ENCODE data around the gene CKMT2.

The CKMT2 gene

GRCh38 chr5:81219389-81219788 is 13.7 kb upstream of the CKMT2 start:
- no peak for DNase-seq

- DNase-seq = no peak
Measured at GRCh38 chr5:81222285-81222684, 10.8 kb upstream of the CKMT2 start.

- DNase-seq = no peak
Measured at GRCh38 chr5:81225463-81225862, 7.7 kb upstream of the CKMT2 start.

GRCh38 chr5:81226286-81226685 is 6.8 kb upstream of the CKMT2 start:
- DNase-seq = no peak

GRCh38 chr5:81226949-81227348 is 6.2 kb upstream of the CKMT2 start:
- DNase-seq = no peak

GRCh38 chr5:81228084-81228483 is 5.0 kb upstream of the CKMT2 start:
- no peak for DNase-seq

- DNase-seq = no peak
Measured at GRCh38 chr5:81230416-81230815, 2.7 kb upstream of the CKMT2 start.

GRCh38 chr5:81232464-81233079 is 550 bp upstream of the CKMT2 start:
- no peak for DNase-seq

- no peak for DNase-seq
Measured at GRCh38 chr5:81234299-81234698, 1.2 kb downstream of the CKMT2 start.

GRCh38 chr5:81234801-81235200 is 1.7 kb downstream of the CKMT2 start:
- DNase-seq = no peak

- no peak for DNase-seq
Measured at GRCh38 chr5:81235287-81236072, 2.4 kb downstream of the CKMT2 start.

GRCh38 chr5:81238460-81238859 is 5.3 kb downstream of the CKMT2 start:
- no peak for DNase-seq

GRCh38 chr5:81239613-81240012 is 6.5 kb downstream of the CKMT2 start:
- no peak for DNase-seq

- DNase-seq = no peak
Measured at GRCh38 chr5:81241001-81241400, 7.9 kb downstream of the CKMT2 start.

- DNase-seq = no peak
Measured at GRCh38 chr5:81241961-81242648, 9.0 kb downstream of the CKMT2 start.

- DNase-seq = peak; percentile 9
Measured at GRCh38 chr5:81242906-81243436, 9.8 kb downstream of the CKMT2 start.

GRCh38 chr5:81244451-81244850 is 11.3 kb downstream of the CKMT2 start:
- DNase-seq = no peak

- DNase-seq = no peak
Measured at GRCh38 chr5:81245871-81246235, 12.7 kb downstream of the CKMT2 start.

GRCh38 chr5:81246697-81247096 is 13.6 kb downstream of the CKMT2 start:
- DNase-seq = no peak

- no peak for DNase-seq
Measured at GRCh38 chr5:81247441-81247972, 14.4 kb downstream of the CKMT2 start.

GRCh38 chr5:81249240-81249639 is 16.1 kb downstream of the CKMT2 start:
- no peak for DNase-seq

GRCh38 chr5:81250004-81250403 is 16.9 kb downstream of the CKMT2 start:
- no peak for DNase-seq

GRCh38 chr5:81251922-81252321 is 18.8 kb downstream of the CKMT2 start:
- DNase-seq = no peak

- DNase-seq = no peak
Measured at GRCh38 chr5:81252904-81253303, 19.8 kb downstream of the CKMT2 start.

Measured in DMS79 treated with DMSO at 0.1 percent for 48 hours (cell line).